Heart left ventricle (tissue), 13 donors: ENCODE data around the gene CLMN.

Experiments used
- POLR2A ChIP-seq, 2 donors: fragments of 450-650 bp; IDR thresholded peaks; one replicate each; pipeline ENCODE4 v1.6.1; 2017; ENCODE audit warnings: antibody characterized with exemption in 2 of 2, mild to moderate bottlenecking in 2 of 2, moderate library complexity in 2 of 2
- TF ChIP-seq, protein P1 (sequence below), 12 donors: fragments of 200-600 bp; sonication (generic) in 4 of 12; IDR thresholded peaks; one replicate each; pipeline versions ENCODE4 v1.5.0 to v1.8.0; 2018 to 2022; ENCODE audit warnings: antibody characterized with exemption in 12 of 12, mild to moderate bottlenecking in 5 of 12
- donor health status: ischemic (EF 13 %, LVEDD 7.1; RV severe dilation, severe dysfunction).
- donor health status: DM: no; HTN: yes; CAD: no.
- donor health status: DM: no; HTN: no; CAD: no.
- donor health status: ischemic (EF 25% LVEDD 6.9; RV normal size, moderate dysfunction).
- donor health status: ischemic (EF 25% LVEDD 5.7; RV mildly dilated, moderate dysfunction).
- donor health status: ischemic (EF 35%, LVEDD 5.7; RV mildly dilated, moderate dysfunction).
- donor health status: nonischemic (EF 11% LVEDD 7.7; RV severe dilation, severe dysfunction).
- donor health status: DM: yes; HTN: yes; CAD: no.
- donor health status: PGD.
- donor health status: ischemic (EF 29% LVEDD 5.4; RV normal size, mild dysfunction).
- donor health status: nonischemic (EF 23%, LVEDD 6.1; RV moderate dilation, normal function).

DNA sequence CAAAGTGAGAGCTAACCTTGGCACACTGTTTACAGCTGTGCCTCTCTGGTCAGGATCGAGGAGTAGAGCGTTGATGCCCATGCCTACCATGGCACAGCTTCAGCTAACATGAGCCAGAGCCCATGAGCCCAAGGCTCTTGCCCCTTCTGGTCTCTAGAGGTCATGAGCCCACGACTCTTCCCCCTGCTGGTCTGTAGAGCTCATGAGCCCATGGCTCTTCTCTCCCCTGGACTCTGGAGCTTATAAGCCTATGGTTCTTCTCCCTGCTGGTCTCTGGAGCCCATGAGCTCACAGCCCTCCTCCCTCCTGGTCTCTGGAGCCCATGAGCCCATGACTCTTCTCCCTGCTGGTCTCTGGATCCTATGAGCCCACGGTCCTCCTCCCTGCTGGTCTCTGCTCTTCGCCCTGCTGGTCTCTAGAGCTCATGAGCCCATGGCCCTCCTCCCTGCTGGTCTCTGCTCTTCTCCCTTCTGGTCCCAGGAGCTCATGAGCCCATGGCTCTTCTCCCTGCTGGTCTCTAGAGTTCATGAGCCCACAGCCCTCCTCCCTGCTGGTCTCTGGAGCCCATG lies 16.6 kb upstream of the CLMN start:
- TF ChIP-seq, protein P1, sequence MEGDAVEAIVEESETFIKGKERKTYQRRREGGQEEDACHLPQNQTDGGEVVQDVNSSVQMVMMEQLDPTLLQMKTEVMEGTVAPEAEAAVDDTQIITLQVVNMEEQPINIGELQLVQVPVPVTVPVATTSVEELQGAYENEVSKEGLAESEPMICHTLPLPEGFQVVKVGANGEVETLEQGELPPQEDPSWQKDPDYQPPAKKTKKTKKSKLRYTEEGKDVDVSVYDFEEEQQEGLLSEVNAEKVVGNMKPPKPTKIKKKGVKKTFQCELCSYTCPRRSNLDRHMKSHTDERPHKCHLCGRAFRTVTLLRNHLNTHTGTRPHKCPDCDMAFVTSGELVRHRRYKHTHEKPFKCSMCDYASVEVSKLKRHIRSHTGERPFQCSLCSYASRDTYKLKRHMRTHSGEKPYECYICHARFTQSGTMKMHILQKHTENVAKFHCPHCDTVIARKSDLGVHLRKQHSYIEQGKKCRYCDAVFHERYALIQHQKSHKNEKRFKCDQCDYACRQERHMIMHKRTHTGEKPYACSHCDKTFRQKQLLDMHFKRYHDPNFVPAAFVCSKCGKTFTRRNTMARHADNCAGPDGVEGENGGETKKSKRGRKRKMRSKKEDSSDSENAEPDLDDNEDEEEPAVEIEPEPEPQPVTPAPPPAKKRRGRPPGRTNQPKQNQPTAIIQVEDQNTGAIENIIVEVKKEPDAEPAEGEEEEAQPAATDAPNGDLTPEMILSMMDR (IDR thresholded peaks at IDR 0.05): no peak
- no peak for TF ChIP-seq POLR2A (IDR thresholded peaks at IDR 0.05)
